Peyer's patch (tissue), 4 donors: ENCODE data around the gene HS3ST2.

Source experiments
- CTCF ChIP-seq, 6 experiments: fragments of 450-650 bp in 4 of 6; fragments of 200-600 bp in 2 of 6; sonication (generic) in 1 of 6; IDR thresholded peaks; one replicate each; pipeline ENCODE4 v1.5.1; 2017 to 2019; ENCODE audit warnings: antibody characterized with exemption in 6 of 6, mild to moderate bottlenecking in 3 of 6, moderate library complexity in 1 of 6
- POLR2A ChIP-seq, 2 donors: fragments of 450-650 bp; IDR thresholded peaks; one replicate each; pipeline ENCODE4 v1.5.1; 2017; ENCODE audit warnings: antibody characterized with exemption in 2 of 2, mild to moderate bottlenecking in 2 of 2, moderate library complexity in 2 of 2

GRCh38 chr16:22929461-22929860, 115.5 kb downstream of the HS3ST2 start:
- TF ChIP-seq CTCF (IDR thresholded peaks at IDR 0.05) (no peak), POLR2A (IDR thresholded peaks at IDR 0.05) (no peak)
